ENCODE results near the gene UIMC1. TPM values are rescaled to one million over a fixed set of nuclear protein-coding genes. Genes with fewer than 3 reads are reported as not detected.

UIMC1 gene
- total and polyA plus RNA-seq, 2 of the 4 experiments (the other 2 are of a cell fraction), result 19.5 to 27.6 TPM

GRCh38 chr5:176875014-176875550 lies 131.5 kb downstream of the UIMC1 start:
- Histone ChIP-seq H3K18ac (ENCODE audit: low read depth, low read length) (no peak overlapping the region), H2BK15ac (ENCODE audit: low read depth, low read length) (no peak overlapping the region), H3K4me1 (ENCODE audit: control insufficient read depth, insufficient read depth, low read length) (no peaks in the 10 kb centered on the region), H3K27ac (ENCODE audit: insufficient read depth, low read length) (no peak overlapping the region), H2AK5ac (ENCODE audit: low read depth, low read length) (no peak overlapping the region), H2BK120ac (ENCODE audit: low read depth, low read length) (no peak overlapping the region), H3K9ac (ENCODE audit: low read depth, low read length) (no peak overlapping the region), H2AFZ (replicated peaks; ENCODE audit: low read length, poor library complexity) (no peak overlapping the region), H4K8ac (ENCODE audit: low read depth in 2 of 2, low read length in 2 of 2) (no peak overlapping the region), H3K4me3 (ENCODE audit: insufficient read depth, low read depth, low read length) (no peak overlapping the region), H3K14ac (replicated peaks; ENCODE audit: low read depth, low read length) (no peak overlapping the region), H3K9me1 (ENCODE audit: insufficient read depth, low read length) (no peaks in the 10 kb centered on the region), H2BK5ac (ENCODE audit: low read depth, low read length, poor library complexity, severe bottlenecking) (no peak overlapping the region), H3K9me3 (ENCODE audit: control insufficient read depth, insufficient read depth, low read length) (no peaks in the 10 kb centered on the region), H3K23ac (ENCODE audit: low read depth, low read length) (no peak overlapping the region), H3K79me1 (ENCODE audit: low read depth in 1 of 2, low read length in 2 of 2) (no peaks in the 10 kb centered on the region), H2BK20ac (ENCODE audit: low read depth, low read length) (no peak overlapping the region), H3K27me3 (ENCODE audit: control insufficient read depth, insufficient read depth, low read length) (peaks cover 52% of the 10 kb centered on the region), H3K4ac (ENCODE audit: low read depth, low read length) (no peak overlapping the region), H4K5ac (ENCODE audit: low read depth, low read length) (no peak overlapping the region), H3K4me2 (ENCODE audit: low read depth, low read length) (no peak overlapping the region), H2AK9ac (replicated peaks; ENCODE audit: low read depth, low read length, poor library complexity) (no peak overlapping the region), H3K36me3 (ENCODE audit: control insufficient read depth, insufficient read depth, low read length) (no peaks in the 10 kb centered on the region), H4K91ac (ENCODE audit: insufficient read depth, low read depth, low read length) (no peak overlapping the region), H4K20me1 (ENCODE audit: insufficient read depth, low read length) (no peaks in the 10 kb centered on the region), H3K56ac (ENCODE audit: extremely low read depth, insufficient read depth, low read length) (no peak overlapping the region)
- ChIA-PET POLR2A (ENCODE audit: unreplicated experiment) (no interaction called here), CTCF (no interaction called here)
- in situ Hi-C loops (cut with MboI; ENCODE audit: low sequenced_read_pairs), result no loop called here
- no TSS peak for BruUV-seq (replicated peaks)
- TF ChIP-seq BHLHE40 (IDR thresholded peaks at IDR 0.05; ENCODE audit: low read depth, low read length) (no peak), RAD21 (IDR thresholded peaks at IDR 0.05; ENCODE audit: low read length) (no peak), CEBPB (IDR thresholded peaks at IDR 0.05; ENCODE audit: low read depth, low read length) (no peak), RCOR1 (IDR thresholded peaks at IDR 0.05; ENCODE audit: insufficient replicate concordance, low read length) (no peak), POLR2A (IDR thresholded peaks at IDR 0.05; ENCODE audit: low read depth, low read length) (no peak), MXI1 (IDR thresholded peaks at IDR 0.05; ENCODE audit: borderline replicate concordance, low read depth, low read length) (no peak), SMC3 (IDR thresholded peaks at IDR 0.05; ENCODE audit: low read depth, low read length) (no peak), CHD1 (IDR thresholded peaks at IDR 0.05; ENCODE audit: low read depth, low read length) (no peak), MAFK (IDR thresholded peaks at IDR 0.05; ENCODE audit: low read depth, low read length) (no peak), USF2 (IDR thresholded peaks at IDR 0.05; ENCODE audit: low read depth, low read length) (no peak), CTCF (conservative IDR thresholded peaks at IDR 0.05; ENCODE audit: low read depth, low read length) (no peak), FOS (IDR thresholded peaks at IDR 0.05; ENCODE audit: low read depth, low read length) (no peak), RFX5 (IDR thresholded peaks at IDR 0.05; ENCODE audit: low read depth, low read length) (no peak), MAZ (IDR thresholded peaks at IDR 0.05; ENCODE audit: borderline replicate concordance, low read depth, low read length) (no peak), NFE2L2 (IDR thresholded peaks at IDR 0.05; ENCODE audit: low read depth, low read length) (no peak), ELK1 (IDR thresholded peaks at IDR 0.05; ENCODE audit: borderline replicate concordance, low read depth, low read length) (no peak)
- DNase-seq, result no peak
- WGBS, 2 experiments (ENCODE audit: extremely low coverage in 2 of 2, insufficient read length in 1 of 2), result 41% methylated on average over 14 of the region's 17 CpGs; no CpG with 5 or more reads in 1 of the 2 experiments
- no peak for ATAC-seq (ENCODE audit: low read depth)
- dilution Hi-C loops (cut with HindIII; ENCODE audit: low sequenced_read_pairs, unreplicated experiment), result no loop called here
- intact Hi-C loops (cut with micrococcal nuclease), result no loop called here

All from IMR-90 (cell line).